Karpas-422 (cell line): Measurements from ENCODE around the gene KRT6A. TPM values are rescaled to one million over a fixed set of nuclear protein-coding genes. Genes with fewer than 3 reads are reported as not detected.

Experiments
- DNase-seq: peaks from one replicate; pipeline ENCODE4 v3.0.0-alpha.2; 2015
- H2AFZ ChIP-seq: fragments of 200-600 bp; sonication (generic); 2 replicates; pipeline ENCODE4 v1.6.1; 2014; ENCODE audit warnings: antibody characterized with exemption, low read length, mixed read lengths
- H3K27ac ChIP-seq: fragments of 200-600 bp; sonication (generic); 2 replicates; pipeline ENCODE4 v1.5.1; 2014; ENCODE audit warnings: mild to moderate bottlenecking, low read length, moderate library complexity
- H3K27me3 ChIP-seq: fragments of 200-600 bp; sonication (generic); 2 replicates; pipeline ENCODE4 v1.6.1; 2014; ENCODE audit warnings: low read length, mixed read lengths
- H3K36me3 ChIP-seq: fragments of 200-600 bp; sonication (generic); 2 replicates; pipeline ENCODE4 v1.6.1; 2014; ENCODE audit warnings: low read length, mixed read lengths; ENCODE audit not compliant: insufficient read depth
- H3K4me1 ChIP-seq: fragments of 200-600 bp; sonication (generic); 2 replicates; pipeline ENCODE4 v1.6.1; 2014; ENCODE audit warnings: mild to moderate bottlenecking, low read length, mixed read lengths
- H3K4me2 ChIP-seq: fragments of 200-600 bp; sonication (generic); 2 replicates; pipeline ENCODE4 v1.6.1; 2014; ENCODE audit warnings: low read length, low read depth, mild to moderate bottlenecking; ENCODE audit not compliant: poor library complexity, severe bottlenecking
- H3K4me3 ChIP-seq: fragments of 200-600 bp; sonication (generic); 2 replicates; pipeline ENCODE4 v1.5.1; 2014; ENCODE audit warnings: mild to moderate bottlenecking, antibody characterized with exemption, low read length, mixed read lengths
- H3K79me2 ChIP-seq: fragments of 200-600 bp; sonication (generic); 2 replicates; pipeline ENCODE4 v1.6.1; 2014; ENCODE audit warnings: mild to moderate bottlenecking, low read length, mixed read lengths
- H3K9ac ChIP-seq: fragments of 200-600 bp; sonication (generic); 2 replicates; pipeline ENCODE4 v1.6.0; 2014; ENCODE audit warnings: low read length
- H3K9me2 ChIP-seq: fragments of 200-600 bp; sonication (generic), shearing (Covaris generic); replicated peaks from 2 replicates; pipeline ENCODE4 v1.6.0; 2014; ENCODE audit warnings: mild to moderate bottlenecking, low read length, moderate library complexity; ENCODE audit not compliant: insufficient read depth
- H3K9me3 ChIP-seq: fragments of 300-700, 200-600 bp; sonication (generic); 2 replicates; pipeline ENCODE4 v1.6.1; 2014; ENCODE audit warnings: low read length, mixed read lengths
- H4K20me1 ChIP-seq: fragments of 200-600 bp; sonication (generic); 2 replicates; pipeline ENCODE4 v1.6.1; 2014; ENCODE audit warnings: mild to moderate bottlenecking, antibody characterized with exemption, low read length, low read depth; ENCODE audit not compliant: insufficient read depth
- total RNA-seq: library from RNA; depleted of rRNA; stranded (reverse); fragments of >200 nt; shearing (Covaris generic); gene quantifications from 2 replicates; pipeline ENCODE4 v1.2.3, GENCODE V29; 2014; ENCODE audit warnings: low replicate concordance

The KRT6A gene
- total RNA-seq, 1 experiment from 2014 or later = not detected

DNA sequence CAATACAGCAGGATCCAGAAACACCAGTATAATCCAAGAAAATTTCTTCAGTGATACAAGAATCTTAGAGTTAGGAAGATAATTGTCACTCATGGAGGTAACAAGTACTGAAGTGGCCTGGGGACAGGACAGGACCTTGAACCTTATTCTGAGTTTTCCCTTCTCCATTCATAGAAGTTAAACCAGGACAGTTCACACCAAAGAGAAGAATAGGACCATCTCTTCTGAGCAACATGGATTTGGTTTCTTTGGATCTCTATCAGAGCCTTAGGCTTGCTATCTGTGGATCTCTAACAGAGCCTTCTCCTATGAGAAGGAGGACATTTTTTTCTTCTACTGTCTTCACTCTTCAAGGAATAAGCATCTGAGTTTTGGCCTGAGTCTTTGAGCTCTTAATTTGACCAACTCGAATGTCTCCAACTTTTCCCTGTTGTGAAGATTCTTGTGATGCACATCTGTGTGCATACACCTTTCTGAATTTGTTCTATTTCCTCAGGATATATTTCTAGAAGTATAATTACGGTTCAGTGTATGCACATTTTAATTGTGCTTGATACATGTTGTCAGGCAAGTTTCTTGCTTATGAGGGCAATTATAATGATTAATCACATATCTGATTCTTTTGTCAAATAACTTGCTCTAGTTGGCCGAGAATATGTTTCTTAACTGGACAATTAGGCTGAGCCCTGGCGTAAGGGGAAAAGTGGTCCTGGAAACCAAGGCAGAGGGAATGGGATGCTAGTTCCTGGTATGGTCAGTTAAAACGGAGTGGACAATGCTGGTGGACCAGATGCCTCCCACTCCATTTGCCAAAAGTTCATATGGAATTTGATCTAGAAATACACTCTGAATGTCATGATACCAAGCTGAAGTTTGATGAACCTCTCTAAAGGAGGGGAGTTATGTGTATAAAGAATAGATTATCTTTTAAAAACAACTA lies 6.6 kb downstream of the KRT6A start:
- Histone ChIP-seq H3K9ac (no peak overlapping the region), H3K36me3 (no peaks in the 10 kb centered on the region), H2AFZ (no peak overlapping the region), H4K20me1 (no peaks in the 10 kb centered on the region), H3K27me3 (no peaks in the 10 kb centered on the region), H3K79me2 (no peaks in the 10 kb centered on the region), H3K27ac (no peak overlapping the region), H3K9me3 (peaks cover 8% of the 10 kb centered on the region; the same call in 1 of the 2 replicates), H3K4me1 (no peaks in the 10 kb centered on the region), H3K9me2 (no peaks in the 10 kb centered on the region), H3K4me3 (no peak overlapping the region), H3K4me2 (no peak overlapping the region)
- no peak for DNase-seq

DNA sequence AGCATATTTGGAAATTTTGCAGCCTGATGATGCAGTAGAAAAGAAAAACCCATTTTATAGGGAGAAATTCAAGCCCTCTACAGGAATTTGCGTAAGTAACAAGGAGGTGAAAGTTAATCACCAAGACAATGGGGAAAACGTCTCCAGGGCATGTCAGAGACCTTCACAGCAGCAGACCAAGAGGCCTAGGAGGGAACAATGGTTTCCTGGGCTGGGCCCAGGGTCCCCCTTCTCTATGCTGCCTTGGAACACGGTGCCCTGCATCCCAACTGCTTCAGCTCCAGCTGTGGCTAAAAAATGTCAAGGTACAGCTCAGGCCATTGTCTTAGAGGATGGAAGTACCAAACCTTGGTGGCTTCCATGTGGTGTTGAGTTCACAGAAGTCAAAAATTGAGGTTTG lies 13.0 kb downstream of the KRT6A start:
- no peaks in the 10 kb centered on the region for H3K4me1 ChIP-seq
- no peak overlapping the region for H3K4me3 ChIP-seq
- H3K9ac ChIP-seq = no peak overlapping the region
- H2AFZ ChIP-seq = no peak overlapping the region
- H3K36me3 ChIP-seq = no peaks in the 10 kb centered on the region
- no peaks in the 10 kb centered on the region for H3K9me2 ChIP-seq
- H3K27me3 ChIP-seq = no peaks in the 10 kb centered on the region
- DNase-seq = no peak
- H3K79me2 ChIP-seq = no peaks in the 10 kb centered on the region
- H3K4me2 ChIP-seq = no peak overlapping the region
- H3K9me3 ChIP-seq = peaks cover 5% of the 10 kb centered on the region; the same call in 1 of the 2 replicates
- no peak overlapping the region for H3K27ac ChIP-seq
- H4K20me1 ChIP-seq = no peaks in the 10 kb centered on the region

DNA sequence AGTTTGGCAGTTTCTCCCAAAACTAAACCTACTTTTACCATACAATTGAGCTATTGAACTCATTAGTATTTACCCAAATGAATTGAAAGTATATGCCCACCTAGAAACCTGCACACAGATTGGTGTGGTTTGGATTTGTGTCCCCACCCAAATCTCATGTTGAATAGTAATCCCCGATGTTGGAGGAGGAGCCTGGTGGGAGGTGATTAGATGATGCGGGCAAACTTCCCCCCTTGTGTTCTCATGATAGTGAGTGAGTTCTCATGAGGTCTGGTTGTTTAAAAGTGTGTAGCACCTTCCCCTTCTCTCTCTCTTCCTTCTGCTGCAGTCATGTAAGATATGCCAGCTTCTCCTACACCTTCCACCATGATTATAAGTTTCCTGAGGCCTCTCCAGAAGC lies 15.4 kb downstream of the KRT6A start:
- Histone ChIP-seq H3K27ac (no peak overlapping the region), H3K9me2 (no peaks in the 10 kb centered on the region), H3K4me3 (no peak overlapping the region), H3K4me1 (no peaks in the 10 kb centered on the region), H3K36me3 (no peaks in the 10 kb centered on the region), H3K4me2 (no peak overlapping the region), H3K79me2 (no peaks in the 10 kb centered on the region), H3K27me3 (no peaks in the 10 kb centered on the region), H4K20me1 (no peaks in the 10 kb centered on the region), H3K9ac (no peak overlapping the region), H3K9me3 (no peaks in the 10 kb centered on the region), H2AFZ (no peak overlapping the region)
- DNase-seq = no peak

DNA sequence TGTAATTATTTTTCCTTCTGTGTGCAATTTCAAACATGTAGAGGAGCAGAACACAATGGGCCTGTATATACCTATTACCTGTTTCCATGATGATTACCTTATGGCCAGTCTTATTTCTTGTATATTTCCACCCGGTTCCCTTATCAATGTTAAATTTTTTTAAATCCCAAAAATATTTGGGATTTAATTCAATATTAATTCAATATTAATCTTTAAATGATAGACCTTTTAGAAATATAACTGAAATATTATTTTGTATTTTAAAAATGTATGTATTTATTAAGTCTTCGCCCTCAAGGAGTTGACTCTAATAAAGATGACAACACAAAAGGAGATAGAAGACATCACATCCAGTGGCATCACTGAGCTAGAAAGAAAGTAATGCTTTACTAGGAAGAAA lies 18.8 kb downstream of the KRT6A start:
- no peaks in the 10 kb centered on the region for H4K20me1 ChIP-seq
- no peaks in the 10 kb centered on the region for H3K9me3 ChIP-seq
- H3K79me2 ChIP-seq = no peaks in the 10 kb centered on the region
- H3K4me1 ChIP-seq = no peaks in the 10 kb centered on the region
- H3K27me3 ChIP-seq = no peaks in the 10 kb centered on the region
- no peak overlapping the region for H3K4me3 ChIP-seq
- no peak for DNase-seq
- H3K9ac ChIP-seq = no peak overlapping the region
- H2AFZ ChIP-seq = no peak overlapping the region
- H3K9me2 ChIP-seq = no peaks in the 10 kb centered on the region
- H3K4me2 ChIP-seq = no peak overlapping the region
- no peaks in the 10 kb centered on the region for H3K36me3 ChIP-seq
- no peak overlapping the region for H3K27ac ChIP-seq

DNA sequence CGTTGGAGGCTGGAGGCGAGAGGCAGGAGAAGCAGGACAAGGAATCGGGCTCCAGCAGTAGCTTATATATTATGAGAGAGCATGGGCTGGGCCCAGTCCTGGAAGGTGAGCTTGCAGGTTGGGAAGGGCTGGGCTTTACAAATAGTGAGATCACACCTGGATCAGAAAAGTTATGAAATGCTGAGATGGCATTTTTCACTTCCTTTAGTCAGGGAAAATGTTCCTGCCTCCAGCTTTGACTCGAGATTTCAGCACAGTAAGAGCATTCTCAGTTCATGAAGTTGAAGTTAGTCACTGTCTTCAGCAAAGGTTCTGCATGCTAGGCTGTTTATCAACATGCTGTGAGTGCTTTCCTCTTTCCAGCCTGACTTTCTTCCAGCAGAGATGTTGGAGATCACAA lies 19.3 kb downstream of the KRT6A start, which contains the start of gene KRT6C:
TSS of gene KRT6C (minus strand) at position 38 of the 400 bp plus-strand sequence. CDS start 68 bp downstream, outside the sequence.
- DNase-seq = no peak
- Histone ChIP-seq H3K9me2 (no peaks in the 10 kb centered on the region), H3K4me1 (no peaks in the 10 kb centered on the region), H4K20me1 (no peaks in the 10 kb centered on the region), H3K4me3 (no peak within 1 kb of the TSS), H3K9ac (no peak within 1 kb of the TSS), H3K27me3 (no peaks in the 10 kb centered on the region), H3K4me2 (no peak within 1 kb of the TSS), H3K79me2 (no peaks in the 10 kb centered on the region), H2AFZ (no peak within 1 kb of the TSS), H3K9me3 (no peaks in the 10 kb centered on the region), H3K27ac (no peak within 1 kb of the TSS), H3K36me3 (no peaks in the 10 kb centered on the region)

DNA sequence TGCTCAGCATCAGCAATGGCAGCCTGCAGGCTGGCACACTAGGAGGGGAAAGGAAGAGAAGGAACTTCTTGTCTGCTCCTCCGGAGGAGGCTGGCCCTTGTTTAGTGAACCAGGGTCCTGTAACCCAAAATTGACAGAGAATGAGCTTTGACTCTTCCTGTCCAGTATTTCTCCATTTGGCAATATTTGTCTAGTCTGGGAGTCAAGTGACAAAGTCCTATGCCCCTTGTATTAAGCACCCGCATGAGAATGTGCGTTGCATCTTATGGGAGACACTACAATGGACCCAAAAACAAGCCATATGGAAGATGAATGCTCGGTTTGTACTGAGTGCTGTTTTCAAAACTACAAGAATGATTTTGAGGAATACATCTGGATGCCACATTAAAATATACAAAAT lies 23.2 kb downstream of the KRT6A start:
- Histone ChIP-seq H3K27ac (no peak overlapping the region), H3K79me2 (no peaks in the 10 kb centered on the region)
- DNase-seq = no peak

DNA sequence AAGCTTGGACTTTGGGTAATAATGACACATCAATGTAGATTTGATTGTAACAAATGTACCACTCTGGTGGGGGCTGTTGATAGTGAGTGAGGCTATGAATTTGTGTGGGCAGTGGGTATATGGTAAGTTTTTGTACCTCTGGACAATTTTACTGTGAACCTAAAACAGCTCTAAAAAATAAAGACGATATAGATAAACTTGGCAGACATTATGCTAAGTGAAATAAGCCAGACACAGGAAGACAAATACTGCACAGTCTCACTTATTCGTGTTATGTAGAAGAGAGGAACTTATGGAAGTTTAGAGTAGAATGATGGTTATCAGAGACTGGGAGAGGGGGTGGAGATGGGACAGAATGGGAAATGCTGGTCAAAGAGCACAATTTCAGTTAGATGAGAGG lies 28.2 kb downstream of the KRT6A start:
- Histone ChIP-seq H3K27me3 (no peaks in the 10 kb centered on the region), H4K20me1 (no peaks in the 10 kb centered on the region), H3K9me3 (no peaks in the 10 kb centered on the region), H3K4me1 (no peaks in the 10 kb centered on the region), H3K4me2 (no peak overlapping the region), H3K9ac (no peak overlapping the region), H3K9me2 (no peaks in the 10 kb centered on the region), H3K27ac (no peak overlapping the region), H3K4me3 (no peak overlapping the region), H3K36me3 (no peaks in the 10 kb centered on the region), H3K79me2 (no peaks in the 10 kb centered on the region), H2AFZ (no peak overlapping the region)
- no peak for DNase-seq

More for the DNA sequence above, 23.2 kb downstream of the KRT6A start:
- H3K9me3 ChIP-seq = no peaks in the 10 kb centered on the region
- no peaks in the 10 kb centered on the region for H3K36me3 ChIP-seq
- no peak overlapping the region for H3K4me2 ChIP-seq
- H3K9me2 ChIP-seq = no peaks in the 10 kb centered on the region
- no peak overlapping the region for H3K4me3 ChIP-seq
- no peaks in the 10 kb centered on the region for H3K27me3 ChIP-seq
- no peak overlapping the region for H3K9ac ChIP-seq
- no peaks in the 10 kb centered on the region for H3K4me1 ChIP-seq
- no peaks in the 10 kb centered on the region for H4K20me1 ChIP-seq
- no peak overlapping the region for H2AFZ ChIP-seq

DNA sequence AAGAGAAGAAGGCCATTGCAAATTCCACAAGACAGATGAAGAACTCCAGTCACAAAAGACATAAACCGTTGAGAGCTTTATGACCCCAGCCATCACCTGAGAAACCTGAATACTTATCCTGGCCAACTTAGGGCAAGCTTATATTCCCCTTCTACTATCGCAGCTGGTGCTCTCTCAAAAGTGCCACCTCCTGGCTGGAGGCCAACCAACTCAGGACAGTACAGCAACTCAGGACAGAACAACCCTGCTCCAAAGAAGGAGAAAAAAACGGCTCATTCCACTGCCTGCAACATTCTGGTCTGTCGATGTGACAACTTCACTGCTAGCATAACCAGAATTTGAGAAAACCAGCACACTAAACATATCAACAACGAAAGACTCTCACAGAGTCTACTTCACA lies 31.4 kb downstream of the KRT6A start:
- Histone ChIP-seq H3K4me1 (no peaks in the 10 kb centered on the region), H3K79me2 (no peaks in the 10 kb centered on the region), H4K20me1 (no peaks in the 10 kb centered on the region), H3K4me3 (no peak overlapping the region), H3K9ac (no peak overlapping the region), H3K36me3 (no peaks in the 10 kb centered on the region), H3K9me3 (no peaks in the 10 kb centered on the region), H3K9me2 (no peaks in the 10 kb centered on the region), H3K27me3 (no peaks in the 10 kb centered on the region), H3K27ac (no peak overlapping the region), H3K4me2 (no peak overlapping the region), H2AFZ (no peak overlapping the region)
- peak; percentile 44 for DNase-seq
